ENCODE measurements around the gene PDC. TPM values are rescaled to one million over a fixed set of nuclear protein-coding genes. Genes with fewer than 3 reads are reported as not detected.
"Not testable (repeated sequence)": the region's sequence is repeated elsewhere in the genome, so short reads cannot be mapped to it uniquely, and the experiment has no call there.

The PDC gene
- total RNA-seq, 2 experiments from 2014 or later = not detected

GRCh38 chr1:186463511-186463910 is 2.6 kb upstream of the PDC start:
- no peak for DNase-seq
- no peak overlapping the region for H3K27ac Mint-ChIP-seq
- no peaks in the 10 kb centered on the region for H3K36me3 Mint-ChIP-seq
- ChIA-PET POLR2A (no interaction called here), CTCF (no interaction called here)
- H3K4me1 Mint-ChIP-seq (ENCODE audit: low read depth) = no peaks in the 10 kb centered on the region
- intact Hi-C loops (cut with micrococcal nuclease) = no loop called here
- H3K4me3 Mint-ChIP-seq = no peak overlapping the region
- peaks cover 6% of the 10 kb centered on the region for H3K27me3 Mint-ChIP-seq
- no peaks in the 10 kb centered on the region for H3K9me3 Mint-ChIP-seq

GRCh38 chr1:186459161-186459560 is 1.8 kb downstream of the PDC start:
- H3K4me1 Mint-ChIP-seq (ENCODE audit: low read depth); CTCF ChIA-PET; POLR2A ChIA-PET; intact Hi-C loops (cut with micrococcal nuclease); H3K9me3 Mint-ChIP-seq; H3K36me3 Mint-ChIP-seq; H3K27ac Mint-ChIP-seq; H3K27me3 Mint-ChIP-seq; DNase-seq; H3K4me3 Mint-ChIP-seq: not testable (repeated sequence)

GRCh38 chr1:186456729-186457255 is 4.1 kb downstream of the PDC start:
- no peaks in the 10 kb centered on the region for H3K4me1 Mint-ChIP-seq (ENCODE audit: low read depth)
- DNase-seq = no peak
- CTCF ChIA-PET = no interaction called here
- H3K36me3 Mint-ChIP-seq = peaks cover 2% of the 10 kb centered on the region
- no peak overlapping the region for H3K4me3 Mint-ChIP-seq
- intact Hi-C loops (cut with micrococcal nuclease) = no loop called here
- POLR2A ChIA-PET = no interaction called here
- no peaks in the 10 kb centered on the region for H3K9me3 Mint-ChIP-seq
- H3K27me3 Mint-ChIP-seq = no peaks in the 10 kb centered on the region
- H3K27ac Mint-ChIP-seq = no peak overlapping the region

- ChIA-PET CTCF (no interaction called here), POLR2A (no interaction called here)
- Mint-ChIP-seq H3K27me3 (no peaks in the 10 kb centered on the region), H3K4me1 (ENCODE audit: low read depth) (no peaks in the 10 kb centered on the region), H3K36me3 (peaks cover 3% of the 10 kb centered on the region), H3K27ac (no peak overlapping the region), H3K9me3 (no peaks in the 10 kb centered on the region), H3K4me3 (no peak overlapping the region)
- DNase-seq = no peak
- intact Hi-C loops (cut with micrococcal nuclease) = no loop called here
Observed at GRCh38 chr1:186454981-186455380, 5.9 kb downstream of the PDC start.

- ChIA-PET CTCF (interaction anchor here (0.6 kb wide), 1 partner anchor 1042 kb away, joined by 3 read pairs; no protein-coding TSS in a partner anchor), POLR2A (no interaction called here)
- H3K9me3 Mint-ChIP-seq = no peaks in the 10 kb centered on the region
- peaks cover 9% of the 10 kb centered on the region for H3K4me1 Mint-ChIP-seq (ENCODE audit: low read depth)
- no peak for DNase-seq
- H3K4me3 Mint-ChIP-seq = no peak overlapping the region
- H3K36me3 Mint-ChIP-seq = no peaks in the 10 kb centered on the region
- no peak overlapping the region for H3K27ac Mint-ChIP-seq
- intact Hi-C loops (cut with micrococcal nuclease) = no loop called here
- H3K27me3 Mint-ChIP-seq = no peaks in the 10 kb centered on the region
Observed at GRCh38 chr1:186446152-186446551, 14.8 kb downstream of the PDC start.

- Mint-ChIP-seq H3K27ac (no peak overlapping the region), H3K9me3 (no peaks in the 10 kb centered on the region), H3K4me1 (ENCODE audit: low read depth) (peaks cover 15% of the 10 kb centered on the region), H3K4me3 (no peak overlapping the region), H3K27me3 (no peaks in the 10 kb centered on the region), H3K36me3 (no peaks in the 10 kb centered on the region)
- CTCF ChIA-PET = no interaction called here
- intact Hi-C loops (cut with micrococcal nuclease) = loop anchor here (2.0 to 5.0 kb wide), 2 partner anchors 151 to 295 kb away; no protein-coding TSS in a partner anchor
- POLR2A ChIA-PET = interaction anchor here (1.5 kb wide), 1 partner anchor 68 kb away, joined by 3 read pairs; the partner anchor contains the start of genes ODR4 and TPR
- no peak for DNase-seq
Observed at GRCh38 chr1:186443638-186444037, 17.3 kb downstream of the PDC start.

GRCh38 chr1:186442651-186443375 is 18.1 kb downstream of the PDC start:
- DNase-seq = no peak
- ChIA-PET CTCF (no interaction called here), POLR2A (interaction anchor here (1.5 kb wide), 1 partner anchor 67 kb away, joined by 3 read pairs; the partner anchor contains the start of genes ODR4 and TPR)
- no peaks in the 10 kb centered on the region for H3K27me3 Mint-ChIP-seq
- intact Hi-C loops (cut with micrococcal nuclease) = loop anchor here (2.0 to 5.0 kb wide), 2 partner anchors 151 to 296 kb away; no protein-coding TSS in a partner anchor
- peaks cover 15% of the 10 kb centered on the region for H3K4me1 Mint-ChIP-seq (ENCODE audit: low read depth)
- H3K36me3 Mint-ChIP-seq = no peaks in the 10 kb centered on the region
- H3K27ac Mint-ChIP-seq = no peak overlapping the region
- no peak overlapping the region for H3K4me3 Mint-ChIP-seq
- H3K9me3 Mint-ChIP-seq = no peaks in the 10 kb centered on the region

GRCh38 chr1:186440584-186440983 is 20.3 kb downstream of the PDC start:
- Mint-ChIP-seq H3K4me3 (no peak overlapping the region), H3K4me1 (ENCODE audit: low read depth) (peaks cover 15% of the 10 kb centered on the region), H3K36me3 (peaks cover 8% of the 10 kb centered on the region), H3K27me3 (no peaks in the 10 kb centered on the region), H3K27ac (no peak overlapping the region), H3K9me3 (no peaks in the 10 kb centered on the region)
- intact Hi-C loops (cut with micrococcal nuclease) = loop anchor here (1.0 to 5.0 kb wide), 2 partner anchors 65 to 148 kb away; partner anchors contain the start of genes ODR4 and TPR
- ChIA-PET POLR2A (no interaction called here), CTCF (interaction anchor here (0.6 kb wide), 1 partner anchor 474 kb away, joined by 4 read pairs; no protein-coding TSS in a partner anchor)
- no peak for DNase-seq

- no peaks in the 10 kb centered on the region for H3K9me3 Mint-ChIP-seq
- H3K4me3 Mint-ChIP-seq = no peak overlapping the region
- H3K27ac Mint-ChIP-seq = no peak overlapping the region
- H3K36me3 Mint-ChIP-seq = peaks cover 8% of the 10 kb centered on the region
- ChIA-PET CTCF (no interaction called here), POLR2A (no interaction called here)
- H3K27me3 Mint-ChIP-seq = no peaks in the 10 kb centered on the region
- intact Hi-C loops (cut with micrococcal nuclease) = no loop called here
- peaks cover 15% of the 10 kb centered on the region for H3K4me1 Mint-ChIP-seq (ENCODE audit: low read depth)
- DNase-seq = no peak
Observed at GRCh38 chr1:186438567-186438966, 22.3 kb downstream of the PDC start.

- no peak for DNase-seq
- intact Hi-C loops (cut with micrococcal nuclease) = no loop called here
- Mint-ChIP-seq H3K4me1 (ENCODE audit: low read depth) (peaks cover 1% of the 10 kb centered on the region), H3K27me3 (no peaks in the 10 kb centered on the region), H3K27ac (no peak overlapping the region), H3K36me3 (peaks cover 8% of the 10 kb centered on the region), H3K4me3 (no peak overlapping the region), H3K9me3 (no peaks in the 10 kb centered on the region)
- CTCF ChIA-PET = no interaction called here
- POLR2A ChIA-PET = no interaction called here
Observed at GRCh38 chr1:186435336-186435735, 25.6 kb downstream of the PDC start.

- no peak for DNase-seq
- H3K9me3 Mint-ChIP-seq = no peaks in the 10 kb centered on the region
- H3K4me3 Mint-ChIP-seq = no peak overlapping the region
- no peak overlapping the region for H3K27ac Mint-ChIP-seq
- ChIA-PET CTCF (no interaction called here), POLR2A (no interaction called here)
- H3K27me3 Mint-ChIP-seq = no peaks in the 10 kb centered on the region
- intact Hi-C loops (cut with micrococcal nuclease) = no loop called here
- no peaks in the 10 kb centered on the region for H3K4me1 Mint-ChIP-seq (ENCODE audit: low read depth)
- peaks cover 1% of the 10 kb centered on the region for H3K36me3 Mint-ChIP-seq
Observed at GRCh38 chr1:186429017-186429416, 31.9 kb downstream of the PDC start.

GRCh38 chr1:186426118-186426517 is 34.8 kb downstream of the PDC start:
- no peak overlapping the region for H3K4me3 Mint-ChIP-seq
- CTCF ChIA-PET = interaction anchor here (1.0 kb wide), 1 partner anchor 9 kb away, joined by 3 read pairs; no protein-coding TSS in a partner anchor
- H3K9me3 Mint-ChIP-seq = no peaks in the 10 kb centered on the region
- no peaks in the 10 kb centered on the region for H3K27me3 Mint-ChIP-seq
- DNase-seq = no peak
- intact Hi-C loops (cut with micrococcal nuclease) = no loop called here
- H3K4me1 Mint-ChIP-seq (ENCODE audit: low read depth) = no peaks in the 10 kb centered on the region
- no peak overlapping the region for H3K27ac Mint-ChIP-seq
- POLR2A ChIA-PET = no interaction called here
- H3K36me3 Mint-ChIP-seq = peaks cover 6% of the 10 kb centered on the region

GRCh38 chr1:186424539-186424938 is 36.4 kb downstream of the PDC start:
- no peaks in the 10 kb centered on the region for H3K9me3 Mint-ChIP-seq

More at GRCh38 chr1:186424539-186424938, 36.4 kb downstream of the PDC start:
- DNase-seq = no peak
- Mint-ChIP-seq H3K27me3 (no peaks in the 10 kb centered on the region), H3K4me1 (ENCODE audit: low read depth) (peaks cover 11% of the 10 kb centered on the region), H3K4me3 (no peak overlapping the region), H3K27ac (no peak overlapping the region), H3K36me3 (peaks cover 9% of the 10 kb centered on the region)
- CTCF ChIA-PET = no interaction called here
- intact Hi-C loops (cut with micrococcal nuclease) = no loop called here
- POLR2A ChIA-PET = no interaction called here

Measured in activated CD4-positive, alpha-beta memory T cell treated with anti-CD3 and anti-CD28 coated beads for 36 hours (primary cell).